SU-DHL-6 (cell line): ENCODE data around the gene CPLANE2.

Experiments
- CTCF ChIP-seq: fragments of 200-600 bp; sonication (generic); IDR thresholded peaks from one replicate; pipeline ENCODE4 v1.5.1; 2017; ENCODE audit warnings: antibody characterized with exemption, mild to moderate bottlenecking, low read length, moderate library complexity; ENCODE audit not compliant: insufficient read depth, poor library complexity, severe bottlenecking
- EZH2phosphoT487 ChIP-seq: fragments of 200-600 bp; sonication (generic), shearing (Covaris generic); conservative IDR thresholded peaks from 2 replicates; pipeline ENCODE4 v1.6.1; 2018; ENCODE audit warnings: mild to moderate bottlenecking, antibody characterized with exemption, low read length, moderate library complexity, mixed read lengths

- TF ChIP-seq CTCF (no peak), EZH2phosphoT487 (no peak)
Measured at GRCh38 chr1:16257968-16258367, 21.0 kb upstream of the CPLANE2 start.
